Measurements from ENCODE around the gene WDR86.

GRCh38 chr7:151381348-151382078 lies 28.3 kb downstream of the WDR86 start:
- TF ChIP-seq POLR2A (IDR thresholded peaks at IDR 0.05) (no peak), CTCF (IDR thresholded peaks at IDR 0.05) (no peak)

Measured in vagina (tissue), 2 donors.